Epithelial cell of proximal tubule (primary cell): ENCODE measurements around the gene AIG1. TPM values are rescaled to one million over a fixed set of nuclear protein-coding genes. Genes with fewer than 3 reads are reported as not detected.
"Not testable (repeated sequence)": the region's sequence is repeated elsewhere in the genome, so short reads cannot be mapped to it uniquely, and the experiment has no call there.

ENCODE experiments used
- DNase-seq: peaks from one replicate; pipeline ENCODE4 v3.0.0-alpha.2; 2011; ENCODE audit warnings: low read depth
- H3K4me3 ChIP-seq: 2 replicates; pipeline ENCODE4 v1.5.1; 2011; ENCODE audit warnings: low read depth, mild to moderate bottlenecking, low read length
- CTCF ChIP-seq: conservative IDR thresholded peaks from 2 replicates; pipeline ENCODE4 v1.5.1; 2012; ENCODE audit warnings: low read depth, mild to moderate bottlenecking, low read length
- total RNA-seq: library from RNA; depleted of rRNA; stranded (reverse); fragments of >200 nt; gene quantifications from 2 replicates; pipeline ENCODE4 v1.2.3, GENCODE V29; 2015

The AIG1 gene
- total RNA-seq, 1 donor from 2014 or later, result 40.8 TPM

- DNase-seq, result no peak
- no peak overlapping the region for H3K4me3 ChIP-seq
- TF ChIP-seq CTCF, result no peak
These were observed 75.3 kb downstream of the AIG1 start for GRCh38 chr6:143135797-143136561.

- TF ChIP-seq CTCF, result no peak
- H3K4me3 ChIP-seq, result no peak overlapping the region
- no peak for DNase-seq
These were observed 76.0 kb downstream of the AIG1 start for GRCh38 chr6:143136647-143137046.

GRCh38 chr6:143139239-143139784, 78.6 kb downstream of the AIG1 start:
- no peak for TF ChIP-seq CTCF
- H3K4me3 ChIP-seq, result no peak overlapping the region
- DNase-seq, result no peak

GRCh38 chr6:143139884-143140283, 79.2 kb downstream of the AIG1 start:
- H3K4me3 ChIP-seq, DNase-seq: not testable (repeated sequence)

- H3K4me3 ChIP-seq, result no peak overlapping the region
- no peak for DNase-seq
- TF ChIP-seq CTCF, result no peak
These were observed 80.1 kb downstream of the AIG1 start for GRCh38 chr6:143140767-143141166.

- TF ChIP-seq CTCF, result no peak
- no peak overlapping the region for H3K4me3 ChIP-seq
- no peak for DNase-seq
These were observed 80.8 kb downstream of the AIG1 start for GRCh38 chr6:143141442-143141841.

GRCh38 chr6:143146186-143146851, 85.6 kb downstream of the AIG1 start:
- TF ChIP-seq CTCF, result no peak
- H3K4me3 ChIP-seq, result no peak overlapping the region
- DNase-seq, result no peak
